Parathyroid adenoma (tissue), 2 donors: ENCODE data around the gene PTRH2.

Experiments used
- H2AFZ ChIP-seq: fragments of 300-600 bp; sonication (generic); one replicate; pipeline ENCODE4 v1.7.0; 2017; ENCODE audit warnings: antibody characterized with exemption, mild to moderate bottlenecking
- H3K27ac ChIP-seq: fragments of 300-600 bp; sonication (generic); one replicate; pipeline ENCODE4 v1.7.0; 2017
- H3K27me3 ChIP-seq: fragments of 300-600 bp; sonication (generic); one replicate; pipeline ENCODE4 v1.7.0; 2017; ENCODE audit warnings: low read length; ENCODE audit not compliant: control insufficient read depth, insufficient read depth
- H3K36me3 ChIP-seq: fragments of 300-600 bp; sonication (generic); one replicate; pipeline ENCODE4 v1.7.0; 2017; ENCODE audit warnings: low read length; ENCODE audit not compliant: control insufficient read depth, insufficient read depth
- H3K4me1 ChIP-seq: fragments of 300-600 bp; sonication (generic); one replicate; pipeline ENCODE4 v1.7.0; 2017; ENCODE audit warnings: control low read depth
- H3K4me2 ChIP-seq: fragments of 300-600 bp; sonication (generic); one replicate; pipeline ENCODE4 v1.7.0; 2017; ENCODE audit warnings: low read length
- H3K4me3 ChIP-seq: fragments of 300-600 bp; sonication (generic); one replicate; pipeline ENCODE4 v1.7.0; 2017; ENCODE audit warnings: low read depth, low read length
- H3K79me2 ChIP-seq: fragments of 300-600 bp; sonication (generic); one replicate; pipeline ENCODE4 v1.7.0; 2017; ENCODE audit warnings: control low read depth
- H3K9ac ChIP-seq: fragments of 300-600 bp; sonication (generic); one replicate; pipeline ENCODE4 v1.7.0; 2017; ENCODE audit warnings: mild to moderate bottlenecking
- H3K9me3 ChIP-seq: fragments of 300-600 bp; sonication (generic); one replicate; pipeline ENCODE4 v1.7.0; 2017; ENCODE audit warnings: low read length; ENCODE audit not compliant: control insufficient read depth
- TF ChIP-seq, protein P1 (sequence below): fragments of 300-600 bp; sonication (generic); IDR thresholded peaks from one replicate; pipeline ENCODE4 v1.7.0; 2017; ENCODE audit warnings: antibody characterized with exemption, mild to moderate bottlenecking
- donor health status: primary hyperparathyroidism.

The PTRH2 gene

DNA sequence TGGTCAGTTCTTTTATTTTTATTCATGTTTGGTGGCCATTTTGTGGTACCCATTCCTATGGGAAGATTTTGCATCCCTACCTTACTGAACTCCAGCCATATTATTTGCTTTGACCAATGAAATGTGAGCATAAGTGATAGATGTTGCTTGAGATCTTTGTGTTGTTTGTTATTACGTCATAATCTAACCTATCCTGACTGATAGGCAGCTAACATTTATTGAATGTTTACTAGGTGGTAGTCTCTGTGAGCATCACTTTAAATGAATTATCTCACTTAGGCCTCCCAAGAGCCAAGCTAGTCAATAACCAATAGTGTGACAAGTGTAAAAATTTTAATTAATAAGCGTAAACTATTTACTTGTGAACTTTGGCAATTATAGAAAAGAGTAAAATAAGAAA lies 37.8 kb upstream of the PTRH2 start:
- Histone ChIP-seq H3K36me3 (no peaks in the 10 kb centered on the region), H3K27me3 (no peaks in the 10 kb centered on the region), H3K27ac (no peak overlapping the region), H3K4me1 (no peaks in the 10 kb centered on the region), H3K79me2 (no peaks in the 10 kb centered on the region), H3K4me2 (no peak overlapping the region), H3K4me3 (no peak overlapping the region), H2AFZ (no peak overlapping the region), H3K9ac (no peak overlapping the region), H3K9me3 (no peaks in the 10 kb centered on the region)
- TF ChIP-seq, protein P1, sequence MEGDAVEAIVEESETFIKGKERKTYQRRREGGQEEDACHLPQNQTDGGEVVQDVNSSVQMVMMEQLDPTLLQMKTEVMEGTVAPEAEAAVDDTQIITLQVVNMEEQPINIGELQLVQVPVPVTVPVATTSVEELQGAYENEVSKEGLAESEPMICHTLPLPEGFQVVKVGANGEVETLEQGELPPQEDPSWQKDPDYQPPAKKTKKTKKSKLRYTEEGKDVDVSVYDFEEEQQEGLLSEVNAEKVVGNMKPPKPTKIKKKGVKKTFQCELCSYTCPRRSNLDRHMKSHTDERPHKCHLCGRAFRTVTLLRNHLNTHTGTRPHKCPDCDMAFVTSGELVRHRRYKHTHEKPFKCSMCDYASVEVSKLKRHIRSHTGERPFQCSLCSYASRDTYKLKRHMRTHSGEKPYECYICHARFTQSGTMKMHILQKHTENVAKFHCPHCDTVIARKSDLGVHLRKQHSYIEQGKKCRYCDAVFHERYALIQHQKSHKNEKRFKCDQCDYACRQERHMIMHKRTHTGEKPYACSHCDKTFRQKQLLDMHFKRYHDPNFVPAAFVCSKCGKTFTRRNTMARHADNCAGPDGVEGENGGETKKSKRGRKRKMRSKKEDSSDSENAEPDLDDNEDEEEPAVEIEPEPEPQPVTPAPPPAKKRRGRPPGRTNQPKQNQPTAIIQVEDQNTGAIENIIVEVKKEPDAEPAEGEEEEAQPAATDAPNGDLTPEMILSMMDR, result no peak

DNA sequence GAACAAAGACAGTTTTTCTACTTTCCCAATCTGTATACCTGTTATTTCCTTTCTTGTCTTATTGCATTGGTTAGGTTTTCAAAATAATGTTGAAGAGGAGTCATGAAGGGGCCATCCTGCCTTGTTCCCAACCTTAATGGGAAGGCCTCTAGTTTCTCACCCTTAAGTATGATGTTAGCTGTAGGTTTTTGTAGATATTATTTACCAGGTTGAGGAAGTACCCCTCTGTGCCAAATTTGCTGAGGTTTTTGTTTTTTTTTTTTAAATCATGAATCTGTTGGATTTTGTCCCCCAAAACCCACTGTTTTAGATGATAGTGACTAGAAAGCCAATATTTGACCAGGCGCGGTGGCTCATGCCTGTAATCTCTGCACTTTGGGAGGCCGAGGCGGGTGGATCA lies 36.6 kb upstream of the PTRH2 start:
- TF ChIP-seq, protein P1, result no peak
- Histone ChIP-seq H3K4me2 (no peak overlapping the region), H3K27ac (no peak overlapping the region), H3K36me3 (no peaks in the 10 kb centered on the region), H3K4me3 (no peak overlapping the region), H3K27me3 (no peaks in the 10 kb centered on the region), H3K79me2 (no peaks in the 10 kb centered on the region), H3K9ac (no peak overlapping the region), H2AFZ (no peak overlapping the region), H3K9me3 (no peaks in the 10 kb centered on the region), H3K4me1 (no peaks in the 10 kb centered on the region)

DNA sequence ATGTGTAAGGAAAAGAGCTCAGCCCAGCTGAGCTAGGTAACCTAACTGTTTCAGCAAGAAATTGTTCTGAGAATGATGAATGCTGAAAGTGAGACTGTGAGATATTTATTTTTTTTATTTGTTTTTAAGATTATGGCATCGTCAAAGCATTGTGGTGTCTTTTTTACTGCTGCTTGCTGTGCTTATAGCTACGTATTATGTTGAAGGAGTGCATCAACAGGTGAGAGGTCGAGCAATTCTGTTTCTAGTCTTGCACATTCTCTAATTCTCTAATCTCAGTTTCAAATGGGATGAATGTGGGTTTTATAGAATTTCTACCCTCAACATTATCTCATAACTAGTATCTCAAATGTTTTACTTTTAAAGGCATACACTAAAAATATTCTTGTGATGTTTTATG lies 30.1 kb upstream of the PTRH2 start:
- Histone ChIP-seq H3K9ac (no peak overlapping the region), H3K4me3 (no peak overlapping the region), H3K79me2 (peaks cover 8% of the 10 kb centered on the region), H3K27ac (no peak overlapping the region), H2AFZ (no peak overlapping the region), H3K4me1 (no peaks in the 10 kb centered on the region), H3K9me3 (no peaks in the 10 kb centered on the region), H3K36me3 (no peaks in the 10 kb centered on the region), H3K4me2 (no peak overlapping the region), H3K27me3 (no peaks in the 10 kb centered on the region)
- TF ChIP-seq, protein P1, result no peak

DNA sequence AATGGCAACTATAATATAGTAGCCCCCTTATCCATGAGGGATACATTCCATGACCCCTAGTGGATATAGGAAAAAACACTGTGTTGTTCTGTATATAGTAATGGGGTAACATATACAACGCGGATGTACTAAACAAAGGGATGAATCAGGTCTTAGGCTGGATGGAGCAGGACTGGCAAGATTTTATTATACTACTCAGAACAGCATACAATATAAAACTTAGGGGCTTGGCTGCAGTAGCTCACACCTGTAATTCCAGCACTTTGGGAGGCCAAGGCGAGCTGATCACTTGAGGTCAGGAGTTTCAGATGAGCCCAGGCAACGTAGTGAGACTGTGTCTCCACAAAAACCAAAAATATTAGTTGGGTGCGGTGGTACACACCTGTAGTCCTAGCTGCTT lies 27.0 kb upstream of the PTRH2 start:
- H3K9ac ChIP-seq, result no peak overlapping the region
- H3K36me3 ChIP-seq, result no peaks in the 10 kb centered on the region
- H3K4me3 ChIP-seq, result no peak overlapping the region
- no peak overlapping the region for H3K4me2 ChIP-seq
- H2AFZ ChIP-seq, result no peak overlapping the region
- H3K27ac ChIP-seq, result no peak overlapping the region
- H3K9me3 ChIP-seq, result no peaks in the 10 kb centered on the region
- TF ChIP-seq, protein P1, result no peak
- H3K4me1 ChIP-seq, result no peaks in the 10 kb centered on the region
- H3K27me3 ChIP-seq, result no peaks in the 10 kb centered on the region
- H3K79me2 ChIP-seq, result peaks cover 8% of the 10 kb centered on the region

DNA sequence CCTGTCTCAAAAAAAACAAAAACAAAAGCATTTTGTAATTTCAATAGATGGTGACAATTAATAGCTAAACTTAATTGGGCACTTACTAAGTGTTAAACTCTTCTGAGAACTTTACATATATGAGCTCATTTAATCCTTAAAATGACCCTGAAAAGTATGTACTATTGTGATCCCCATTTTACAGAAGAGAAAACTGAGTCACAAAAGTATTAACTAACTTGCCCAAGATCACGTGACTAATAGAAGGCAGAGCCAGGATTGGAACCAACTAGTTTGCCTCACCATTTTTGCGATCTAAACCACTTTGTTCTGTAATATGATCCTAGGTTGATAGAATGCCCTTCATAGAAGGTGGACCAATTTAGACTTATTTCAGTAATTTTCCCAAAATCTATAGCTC lies 26.5 kb upstream of the PTRH2 start:
- no peak overlapping the region for H3K9ac ChIP-seq
- no peaks in the 10 kb centered on the region for H3K4me1 ChIP-seq
- TF ChIP-seq, protein P1, result no peak
- H3K27me3 ChIP-seq, result no peaks in the 10 kb centered on the region
- H2AFZ ChIP-seq, result no peak overlapping the region
- H3K4me3 ChIP-seq, result no peak overlapping the region
- no peak overlapping the region for H3K27ac ChIP-seq
- no peaks in the 10 kb centered on the region for H3K9me3 ChIP-seq
- peaks cover 12% of the 10 kb centered on the region for H3K79me2 ChIP-seq
- H3K4me2 ChIP-seq, result no peak overlapping the region
- no peaks in the 10 kb centered on the region for H3K36me3 ChIP-seq
